ENCODE results near the gene GPSM1.

The GPSM1 gene

GRCh38 chr9:136306211-136307208 lies 20.8 kb upstream of the GPSM1 start:
- no peak for DNase-seq

GRCh38 chr9:136307215-136307750 lies 20.1 kb upstream of the GPSM1 start:
- no peak for DNase-seq

- DNase-seq: no peak
These were observed 19.2 kb upstream of the GPSM1 start for GRCh38 chr9:136308006-136308701.

GRCh38 chr9:136308702-136309053 lies 18.7 kb upstream of the GPSM1 start:
- no peak for DNase-seq

GRCh38 chr9:136309101-136309801 lies 18.1 kb upstream of the GPSM1 start:
- DNase-seq: peak in 1 of 2 donors; percentile 23

GRCh38 chr9:136309806-136310220 lies 17.5 kb upstream of the GPSM1 start:
- no peak for DNase-seq

- DNase-seq: no peak
These were observed 16.9 kb upstream of the GPSM1 start for GRCh38 chr9:136310273-136311030.

- no peak for DNase-seq
These were observed 16.0 kb upstream of the GPSM1 start for GRCh38 chr9:136311051-136312008.

GRCh38 chr9:136312009-136312375 lies 15.3 kb upstream of the GPSM1 start:
- no peak for DNase-seq

- DNase-seq: peak; percentile 36 to 46
These were observed 14.9 kb upstream of the GPSM1 start for GRCh38 chr9:136312436-136312835.

GRCh38 chr9:136313111-136314055 lies 14.0 kb upstream of the GPSM1 start:
- DNase-seq: no peak

GRCh38 chr9:136314056-136314416 lies 13.3 kb upstream of the GPSM1 start:
- no peak for DNase-seq

GRCh38 chr9:136314944-136315343 lies 12.4 kb upstream of the GPSM1 start:
- no peak for DNase-seq

GRCh38 chr9:136316271-136316751 lies 11.0 kb upstream of the GPSM1 start:
- peak; percentile 72 for DNase-seq

- no peak for DNase-seq
These were observed 10.3 kb upstream of the GPSM1 start for GRCh38 chr9:136316896-136317676.

- DNase-seq: no peak
These were observed 9.6 kb upstream of the GPSM1 start for GRCh38 chr9:136317695-136318094.

GRCh38 chr9:136318111-136318775 lies 9.1 kb upstream of the GPSM1 start:
- DNase-seq: no peak

- DNase-seq: no peak
These were observed 8.5 kb upstream of the GPSM1 start for GRCh38 chr9:136318776-136319241.
